MV-4-11 (cell line): Measurements from ENCODE around the gene OR51T1.

Experiments used
- DNase-seq: peaks from one replicate; lab custom pipeline; 2025; lab: John Stamatoyannopoulos, UW

The OR51T1 gene

GRCh38 chr11:4926608-4927007 is 44.9 kb downstream of the OR51T1 start:
- DNase-seq: no peak
